Measurements from ENCODE around the gene GOLIM4. TPM values are rescaled to one million over a fixed set of nuclear protein-coding genes. Genes with fewer than 3 reads are reported as not detected.

GOLIM4 gene
- total RNA-seq, 1 donor from 2014 or later = 27.9 TPM

DNA sequence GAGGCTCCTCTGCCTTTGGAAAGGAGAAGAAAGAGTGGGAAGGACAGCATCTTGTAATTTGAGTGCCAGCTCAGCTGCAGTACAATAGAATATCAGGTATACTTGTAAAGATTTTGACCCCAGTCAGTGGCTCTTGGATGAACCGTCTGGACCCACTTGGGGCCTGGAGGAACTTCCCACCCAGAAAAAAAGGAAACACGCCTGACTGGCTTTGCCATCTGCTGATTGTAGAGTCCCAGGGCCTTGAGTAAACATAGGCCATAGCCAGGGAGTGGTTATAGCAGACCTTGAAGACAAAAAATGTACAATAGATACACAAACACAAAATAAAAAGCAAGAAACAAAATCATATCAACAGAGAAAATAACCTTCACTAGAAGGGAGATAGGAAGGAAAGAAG is 112.1 kb downstream of the GOLIM4 start:
- Histone ChIP-seq H3K27me3 (ENCODE audit: control insufficient read depth, insufficient read depth, low read length) (no peaks in the 10 kb centered on the region), H3K36me3 (ENCODE audit: control insufficient read depth, insufficient read depth, low read length) (no peaks in the 10 kb centered on the region), H3K4me3 (ENCODE audit: low read depth, low read length) (no peak overlapping the region)
- TF ChIP-seq, protein P1, sequence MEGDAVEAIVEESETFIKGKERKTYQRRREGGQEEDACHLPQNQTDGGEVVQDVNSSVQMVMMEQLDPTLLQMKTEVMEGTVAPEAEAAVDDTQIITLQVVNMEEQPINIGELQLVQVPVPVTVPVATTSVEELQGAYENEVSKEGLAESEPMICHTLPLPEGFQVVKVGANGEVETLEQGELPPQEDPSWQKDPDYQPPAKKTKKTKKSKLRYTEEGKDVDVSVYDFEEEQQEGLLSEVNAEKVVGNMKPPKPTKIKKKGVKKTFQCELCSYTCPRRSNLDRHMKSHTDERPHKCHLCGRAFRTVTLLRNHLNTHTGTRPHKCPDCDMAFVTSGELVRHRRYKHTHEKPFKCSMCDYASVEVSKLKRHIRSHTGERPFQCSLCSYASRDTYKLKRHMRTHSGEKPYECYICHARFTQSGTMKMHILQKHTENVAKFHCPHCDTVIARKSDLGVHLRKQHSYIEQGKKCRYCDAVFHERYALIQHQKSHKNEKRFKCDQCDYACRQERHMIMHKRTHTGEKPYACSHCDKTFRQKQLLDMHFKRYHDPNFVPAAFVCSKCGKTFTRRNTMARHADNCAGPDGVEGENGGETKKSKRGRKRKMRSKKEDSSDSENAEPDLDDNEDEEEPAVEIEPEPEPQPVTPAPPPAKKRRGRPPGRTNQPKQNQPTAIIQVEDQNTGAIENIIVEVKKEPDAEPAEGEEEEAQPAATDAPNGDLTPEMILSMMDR (IDR thresholded peaks at IDR 0.05; ENCODE audit: insufficient read depth, low read length, poor library complexity, severe bottlenecking) = no peak
- no peak for DNase-seq (ENCODE audit: low read depth)

DNA sequence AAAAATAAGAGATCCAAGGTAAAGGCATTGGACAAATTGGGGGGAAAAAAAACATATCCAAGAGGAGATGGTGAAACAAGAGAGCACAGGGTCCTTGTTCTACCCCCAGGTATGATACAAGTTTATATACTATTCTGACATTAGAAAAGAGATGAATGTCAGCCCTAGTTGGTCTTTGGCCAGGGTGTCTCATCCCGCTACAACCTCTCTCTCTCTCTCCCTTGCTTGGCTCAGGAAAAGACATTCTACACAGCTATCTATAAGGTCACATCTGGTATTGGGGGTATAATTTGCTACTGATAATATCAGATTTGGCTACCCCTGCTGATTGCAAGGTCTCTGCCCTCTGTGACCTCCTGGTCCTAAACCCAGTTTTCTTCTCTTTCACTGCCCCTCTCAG is 117.2 kb downstream of the GOLIM4 start:
- DNase-seq (ENCODE audit: low read depth) = no peak
- TF ChIP-seq, protein P1 (IDR thresholded peaks at IDR 0.05; ENCODE audit: insufficient read depth, low read length, poor library complexity, severe bottlenecking) = no peak
- H3K36me3 ChIP-seq (ENCODE audit: control insufficient read depth, insufficient read depth, low read length) = no peaks in the 10 kb centered on the region
- no peaks in the 10 kb centered on the region for H3K27me3 ChIP-seq (ENCODE audit: control insufficient read depth, insufficient read depth, low read length)
- no peak overlapping the region for H3K4me3 ChIP-seq (ENCODE audit: low read depth, low read length)

DNA sequence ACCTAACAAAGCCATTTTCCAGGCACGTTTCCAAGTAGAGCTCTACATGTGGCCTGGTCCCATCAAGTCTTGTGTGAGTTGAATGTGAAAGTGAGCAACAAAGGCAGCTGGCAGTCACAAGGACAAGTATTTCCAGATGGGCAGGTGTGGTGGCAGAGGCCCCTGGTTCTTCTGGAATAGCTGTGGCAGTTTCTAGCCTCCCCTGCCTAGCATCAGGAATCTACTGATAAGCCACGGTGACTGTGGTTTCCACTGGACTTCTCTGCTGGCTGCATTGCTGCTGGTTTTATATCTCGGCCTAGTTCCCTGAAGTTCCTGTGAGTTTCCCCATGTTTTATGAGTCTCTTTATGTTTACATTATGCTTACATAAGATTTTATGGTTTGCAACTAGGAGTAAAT is 117.7 kb downstream of the GOLIM4 start:
- DNase-seq (ENCODE audit: low read depth) = no peak
- H3K27me3 ChIP-seq (ENCODE audit: control insufficient read depth, insufficient read depth, low read length) = no peaks in the 10 kb centered on the region
- H3K4me3 ChIP-seq (ENCODE audit: low read depth, low read length) = no peak overlapping the region
- TF ChIP-seq, protein P1 (IDR thresholded peaks at IDR 0.05; ENCODE audit: insufficient read depth, low read length, poor library complexity, severe bottlenecking) = no peak
- H3K36me3 ChIP-seq (ENCODE audit: control insufficient read depth, insufficient read depth, low read length) = no peaks in the 10 kb centered on the region

DNA sequence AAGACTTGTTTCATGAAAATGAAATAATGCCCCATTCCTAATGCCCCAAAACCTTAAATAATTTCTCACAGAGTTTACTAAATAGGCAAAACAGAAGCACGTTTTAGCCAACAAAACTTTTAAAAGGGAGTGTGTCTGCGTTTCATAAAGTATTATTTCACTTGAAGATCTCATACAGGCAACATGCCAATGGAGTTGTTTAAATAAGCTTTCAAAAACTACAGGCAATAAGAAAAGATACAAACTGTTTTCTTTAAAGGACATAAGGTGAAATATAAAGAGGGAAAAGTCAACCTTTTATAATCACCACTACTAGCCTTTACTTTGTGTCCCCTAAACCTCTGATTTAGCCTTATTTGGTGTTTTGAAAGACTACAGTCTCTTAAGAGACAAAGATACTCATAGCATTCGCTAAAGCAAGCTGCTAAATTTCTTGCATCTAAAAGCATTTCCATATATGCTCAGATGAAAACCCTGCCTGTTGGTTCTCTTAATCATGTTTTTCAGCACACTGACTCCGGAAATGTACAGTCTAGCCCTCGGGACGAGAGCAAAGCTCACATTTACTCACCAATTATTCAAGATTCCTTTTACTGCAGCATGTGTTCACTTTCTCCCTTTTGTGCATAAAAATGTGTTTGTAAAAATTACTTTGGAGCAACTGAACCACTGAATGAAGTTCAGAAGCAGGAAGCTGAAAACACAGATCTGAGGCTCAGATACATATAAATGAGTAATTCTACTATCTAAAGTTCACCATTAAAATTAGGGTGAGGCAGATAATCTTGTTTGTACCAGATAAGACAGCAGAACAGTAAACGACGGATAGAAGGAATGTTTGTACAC is 119.0 kb downstream of the GOLIM4 start:
- Histone ChIP-seq H3K4me3 (ENCODE audit: low read depth, low read length) (no peak overlapping the region), H3K27me3 (ENCODE audit: control insufficient read depth, insufficient read depth, low read length) (no peaks in the 10 kb centered on the region), H3K36me3 (ENCODE audit: control insufficient read depth, insufficient read depth, low read length) (no peaks in the 10 kb centered on the region)
- no peak for DNase-seq (ENCODE audit: low read depth)
- TF ChIP-seq, protein P1 (IDR thresholded peaks at IDR 0.05; ENCODE audit: insufficient read depth, low read length, poor library complexity, severe bottlenecking) = no peak

DNA sequence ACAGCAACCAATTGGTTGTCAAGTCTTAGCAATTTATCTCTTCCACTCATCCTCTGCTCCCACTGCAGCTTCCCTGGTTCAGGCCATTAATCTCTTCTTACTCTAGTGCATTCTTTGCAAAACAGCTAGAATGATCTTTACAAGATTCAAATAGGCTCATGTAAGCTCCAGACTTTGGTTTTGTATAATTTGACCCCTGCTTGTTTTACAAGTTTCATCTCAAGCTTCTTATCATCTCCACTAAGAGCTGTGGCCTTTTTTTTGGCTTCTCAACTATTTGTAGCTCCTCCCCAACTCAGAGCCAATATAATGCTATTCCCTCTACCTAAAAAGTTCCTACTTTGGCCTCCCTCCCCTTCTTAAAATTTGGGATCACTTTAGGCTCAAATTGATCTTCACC is 121.8 kb downstream of the GOLIM4 start:
- no peaks in the 10 kb centered on the region for H3K27me3 ChIP-seq (ENCODE audit: control insufficient read depth, insufficient read depth, low read length)
- H3K36me3 ChIP-seq (ENCODE audit: control insufficient read depth, insufficient read depth, low read length) = no peaks in the 10 kb centered on the region
- TF ChIP-seq, protein P1 (IDR thresholded peaks at IDR 0.05; ENCODE audit: insufficient read depth, low read length, poor library complexity, severe bottlenecking) = no peak
- no peak overlapping the region for H3K4me3 ChIP-seq (ENCODE audit: low read depth, low read length)
- no peak for DNase-seq (ENCODE audit: low read depth)

DNA sequence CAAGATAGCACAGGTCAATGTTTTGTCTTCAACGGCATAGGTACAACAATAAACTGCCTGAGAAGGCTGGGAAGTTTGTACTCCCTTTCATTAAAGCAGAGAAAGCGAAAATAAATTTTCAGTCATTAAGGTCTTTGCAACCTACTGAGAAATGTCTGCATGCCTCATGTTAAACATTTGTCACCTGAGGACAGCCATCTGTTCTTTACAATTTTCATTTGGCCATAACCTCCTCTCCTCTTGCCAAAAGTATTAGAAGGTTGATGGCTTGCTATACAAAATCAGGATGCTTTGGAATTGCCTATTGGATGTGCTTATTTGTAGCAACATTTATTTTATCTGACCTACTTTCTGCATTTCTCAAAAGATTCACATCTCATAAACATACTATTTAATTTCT is 122.7 kb downstream of the GOLIM4 start:
- TF ChIP-seq, protein P1 (IDR thresholded peaks at IDR 0.05; ENCODE audit: insufficient read depth, low read length, poor library complexity, severe bottlenecking) = no peak
- Histone ChIP-seq H3K4me3 (ENCODE audit: low read depth, low read length) (no peak overlapping the region), H3K36me3 (ENCODE audit: control insufficient read depth, insufficient read depth, low read length) (no peaks in the 10 kb centered on the region), H3K27me3 (ENCODE audit: control insufficient read depth, insufficient read depth, low read length) (no peaks in the 10 kb centered on the region)
- no peak for DNase-seq (ENCODE audit: low read depth)

Data from kidney epithelial cell (primary cell).